Medulla oblongata (tissue), 1 donor: ENCODE measurements around the gene SNX30.

Experiments
- DNase-seq: peaks from one replicate; pipeline ENCODE4 v3.0.0-alpha.2; 2015; ENCODE audit errors: extremely low spot score

The SNX30 gene

GRCh38 chr9:112885324-112885723 lies 134.8 kb downstream of the SNX30 start:
- no peak for DNase-seq

GRCh38 chr9:112886351-112886750 lies 135.8 kb downstream of the SNX30 start:
- DNase-seq, result no peak

- DNase-seq, result peak; percentile 43
Observed at GRCh38 chr9:112887381-112887780, 136.8 kb downstream of the SNX30 start.

GRCh38 chr9:112890106-112891081 lies 139.8 kb downstream of the SNX30 start, which contains the start of gene SLC46A2:
Gene SLC46A2 (minus strand): TSS chr9:112890876. CDS start chr9:112890681, 195 bp downstream.
- no peak for DNase-seq

GRCh38 chr9:112891521-112891920 lies 141.0 kb downstream of the SNX30 start:
- no peak for DNase-seq

- DNase-seq, result no peak
Observed at GRCh38 chr9:112892981-112893380, 142.4 kb downstream of the SNX30 start.

GRCh38 chr9:112894041-112894440 lies 143.5 kb downstream of the SNX30 start:
- no peak for DNase-seq

- peak; percentile 17 for DNase-seq
Observed at GRCh38 chr9:112894699-112895098, 144.1 kb downstream of the SNX30 start.

- DNase-seq, result no peak
Observed at GRCh38 chr9:112896131-112896530, 145.6 kb downstream of the SNX30 start.

GRCh38 chr9:112898872-112899311 lies 148.3 kb downstream of the SNX30 start:
- no peak for DNase-seq

GRCh38 chr9:112900488-112900887 lies 149.9 kb downstream of the SNX30 start:
- DNase-seq, result no peak

- DNase-seq, result no peak
Observed at GRCh38 chr9:112900901-112901300, 150.3 kb downstream of the SNX30 start.

GRCh38 chr9:112905084-112905483 lies 154.5 kb downstream of the SNX30 start:
- no peak for DNase-seq

- DNase-seq, result no peak
Observed at GRCh38 chr9:112911736-112912135, 161.2 kb downstream of the SNX30 start.

GRCh38 chr9:112912636-112913035 lies 162.1 kb downstream of the SNX30 start:
- DNase-seq, result no peak

GRCh38 chr9:112913326-112913725 lies 162.8 kb downstream of the SNX30 start:
- DNase-seq, result no peak

GRCh38 chr9:112914524-112914923 lies 164.0 kb downstream of the SNX30 start:
- no peak for DNase-seq

- no peak for DNase-seq
Observed at GRCh38 chr9:112917047-112917986, 166.8 kb downstream of the SNX30 start.

GRCh38 chr9:112917987-112918362 lies 167.4 kb downstream of the SNX30 start:
- DNase-seq, result no peak

GRCh38 chr9:112921549-112921948 lies 171.0 kb downstream of the SNX30 start:
- DNase-seq, result peak; percentile 64
